T47D (cell line): ENCODE data around the gene LRP1.

Source experiments
- DNase-seq, 2 experiments: peaks; one replicate each; pipeline versions ENCODE4 v3.0.0 to v3.0.0-alpha.2; 2011 to 2012; ENCODE audit warnings: low read depth in 1 of 2, low spot score in 1 of 2
- JUND ChIP-seq: IDR thresholded peaks from 2 replicates; pipeline ENCODE4 v1.6.1; 2012; ENCODE audit warnings: low read depth
- in situ Hi-C: cut with HindIII; loops from 2 replicates; pipeline ENCODE4 v1.10.0; 2016; ENCODE audit warnings: low sequenced_read_pairs, low pct_unique_long_range_greater_than_20kb

Gene LRP1

GRCh38 chr12:57231276-57232021 lies 103.2 kb downstream of the LRP1 start:
- in situ Hi-C loops = no loop called here
- DNase-seq = no peak

DNA sequence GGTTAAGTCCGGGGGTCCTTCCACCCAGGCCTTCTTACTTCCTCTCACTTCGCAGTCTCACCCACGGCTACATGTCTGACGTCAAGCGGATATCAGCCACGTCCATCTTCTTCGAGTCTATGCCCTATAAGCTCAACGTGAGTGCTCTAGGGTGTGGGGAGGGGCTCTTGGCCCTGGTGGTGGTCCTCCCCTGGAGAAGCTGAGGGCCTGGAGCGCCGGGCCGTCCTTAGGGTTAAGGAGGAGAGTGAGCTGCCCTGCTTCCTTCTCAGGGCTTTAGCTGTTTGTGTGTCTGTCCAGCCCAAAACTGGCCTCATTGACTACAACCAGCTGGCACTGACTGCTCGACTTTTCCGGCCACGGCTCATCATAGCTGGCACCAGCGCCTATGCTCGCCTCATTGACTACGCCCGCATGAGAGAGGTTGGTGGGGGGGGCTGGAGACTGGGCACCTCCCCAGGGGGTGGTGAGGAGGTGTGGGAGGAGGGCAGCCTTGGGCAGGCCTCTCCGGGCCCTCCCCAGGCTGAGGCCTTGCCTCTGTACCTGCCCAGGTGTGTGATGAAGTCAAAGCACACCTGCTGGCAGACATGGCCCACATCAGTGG lies 104.0 kb downstream of the LRP1 start:
- no peak for DNase-seq
- TF ChIP-seq JUND = no peak
- in situ Hi-C loops = no loop called here

More at GRCh38 chr12:57231276-57232021, 103.2 kb downstream of the LRP1 start:
- no peak for TF ChIP-seq JUND

GRCh38 chr12:57233357-57234232 lies 105.3 kb downstream of the LRP1 start:
- TF ChIP-seq JUND = no peak
- in situ Hi-C loops = no loop called here

GRCh38 chr12:57234233-57234570 lies 105.9 kb downstream of the LRP1 start:
- in situ Hi-C loops = no loop called here
- no peak for DNase-seq
- TF ChIP-seq JUND = no peak

More at GRCh38 chr12:57233357-57234232, 105.3 kb downstream of the LRP1 start:
- no peak for DNase-seq

GRCh38 chr12:57234571-57235016 lies 106.3 kb downstream of the LRP1 start:
- no peak for DNase-seq
- TF ChIP-seq JUND = no peak
- in situ Hi-C loops = no loop called here

- no peak for DNase-seq
- in situ Hi-C loops = no loop called here
- no peak for TF ChIP-seq JUND
Measured at GRCh38 chr12:57235017-57235727, 106.9 kb downstream of the LRP1 start.

DNA sequence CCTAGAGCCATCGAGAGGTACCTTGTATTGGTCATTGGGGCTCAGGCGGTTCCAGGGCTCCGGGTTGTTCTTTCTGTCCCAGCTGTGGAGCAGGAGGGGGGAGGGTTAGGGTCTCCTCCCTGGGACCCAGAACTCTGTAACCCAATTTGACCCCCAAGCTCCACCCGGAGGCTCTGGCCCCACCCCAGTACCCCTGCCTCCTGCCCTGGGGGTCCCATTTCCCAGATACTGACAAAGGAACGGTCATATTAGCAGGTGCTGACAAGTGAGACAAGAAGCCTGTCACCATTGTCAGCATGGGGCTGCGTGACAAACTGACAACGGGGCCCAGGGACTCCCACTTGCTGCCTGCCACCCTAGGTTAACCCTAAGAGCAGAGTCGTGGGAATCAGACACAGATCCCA lies 107.4 kb downstream of the LRP1 start:
- in situ Hi-C loops = no loop called here
- no peak for DNase-seq
- no peak for TF ChIP-seq JUND

GRCh38 chr12:57236201-57236924 lies 108.1 kb downstream of the LRP1 start:
- in situ Hi-C loops = no loop called here
- DNase-seq = no peak

DNA sequence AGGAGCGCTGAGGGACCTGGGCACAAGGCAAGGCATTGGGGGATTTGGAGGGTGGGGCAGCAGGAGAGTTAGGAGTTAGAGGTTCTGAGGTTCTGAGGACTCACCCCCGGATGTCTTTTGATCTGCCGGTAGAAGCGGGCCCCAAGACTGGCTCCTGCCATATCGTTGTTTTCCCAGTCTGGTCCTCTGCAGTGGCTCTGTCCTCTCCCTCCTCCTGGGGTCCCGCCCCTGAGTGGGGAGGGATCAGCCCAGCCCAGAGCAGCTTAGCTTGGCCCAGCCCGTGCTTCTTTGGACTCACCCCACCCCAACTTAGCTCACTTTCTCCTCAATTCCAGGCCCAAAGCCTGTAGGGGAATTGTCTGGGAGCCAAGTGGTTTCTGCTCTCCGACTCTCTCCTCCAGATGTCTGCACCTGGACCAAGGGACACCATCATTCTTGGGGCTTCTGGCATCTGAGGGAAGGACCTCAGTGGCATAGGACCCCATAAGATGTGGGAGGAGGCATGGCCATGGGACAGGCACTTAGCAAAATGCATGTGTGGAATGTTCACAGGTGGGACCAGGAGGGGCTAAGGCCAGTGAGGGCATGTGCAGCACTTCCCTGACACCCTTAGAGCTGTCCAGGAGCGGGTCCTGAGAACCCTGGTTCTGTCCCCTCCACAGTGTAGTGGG lies 108.8 kb downstream of the LRP1 start:
- no peak for DNase-seq
- no peak for TF ChIP-seq JUND
- in situ Hi-C loops = no loop called here

More at GRCh38 chr12:57236201-57236924, 108.1 kb downstream of the LRP1 start:
- no peak for TF ChIP-seq JUND

DNA sequence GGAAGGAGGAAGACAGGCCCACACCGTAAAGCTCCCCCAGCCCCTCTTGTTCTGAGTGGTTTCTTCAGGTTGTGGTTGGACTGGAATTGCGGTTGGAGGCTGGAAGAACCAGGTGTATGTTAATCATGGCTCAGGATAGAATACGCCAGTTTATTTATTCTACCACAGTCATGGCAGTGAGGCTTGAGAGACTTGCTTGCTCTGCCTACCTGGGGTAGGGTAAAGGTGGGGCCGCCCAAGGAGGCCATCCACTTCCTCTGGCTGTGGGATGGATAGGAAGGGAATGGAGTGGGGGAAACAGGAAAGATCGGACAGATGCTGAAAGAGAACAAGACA lies 109.3 kb downstream of the LRP1 start:
- no peak for TF ChIP-seq JUND
- DNase-seq = no peak
- in situ Hi-C loops = no loop called here

- TF ChIP-seq JUND = no peak
Measured at GRCh38 chr12:57237932-57238853, 109.9 kb downstream of the LRP1 start.

More at GRCh38 chr12:57237932-57238853, 109.9 kb downstream of the LRP1 start:
- in situ Hi-C loops = no loop called here
- DNase-seq = no peak
